Measurements from ENCODE around the gene PIK3R3.

The PIK3R3 gene

GRCh38 chr1:46005594-46005993 lies 126.8 kb downstream of the PIK3R3 start:
- H3K9me3 ChIP-seq (ENCODE audit: control extremely low read depth in 1 of 5, control insufficient read depth in 4 of 5, insufficient read depth in 2 of 5, low read depth in 1 of 5, low read length in 4 of 5): no peaks in the 10 kb centered on the region
- no peak overlapping the region for H3K4me3 ChIP-seq (ENCODE audit: control insufficient read depth in 1 of 7, extremely low read depth in 1 of 7, insufficient read depth in 4 of 7, low read depth in 2 of 7, low read length in 6 of 7)
- POLR2A ChIA-PET: no interaction called here
- DNase-seq: no peak
- 100% methylated on average over 1 of the region's 1 CpG for WGBS (ENCODE audit: insufficient coverage)
- peaks cover 0 to 4% (median 0%) of the 10 kb centered on the region in 4 experiments for H3K4me1 ChIP-seq (ENCODE audit: control extremely low read depth in 1 of 4, control insufficient read depth in 4 of 4, insufficient read depth in 4 of 4, low read length in 3 of 4)
- no peaks in the 10 kb centered on the region for H3K27me3 ChIP-seq (replicated peaks in 2 of 5; ENCODE audit: control insufficient read depth in 4 of 5, insufficient read depth in 5 of 5, low read length in 4 of 5)
- peaks cover 14 to 44% (median 31%) of the 10 kb centered on the region in 4 experiments for H3K36me3 ChIP-seq (ENCODE audit: control insufficient read depth in 4 of 4, insufficient read depth in 4 of 4, low read length in 3 of 4)
- H3K27ac ChIP-seq (ENCODE audit: insufficient read depth in 1 of 2, low read depth in 1 of 2, low read length in 2 of 2, poor library complexity in 1 of 2, severe bottlenecking in 2 of 2): no peak overlapping the region
- CTCF ChIA-PET: no interaction called here

- CTCF ChIA-PET: no interaction called here
- no peak for DNase-seq
- Histone ChIP-seq H3K4me3 (ENCODE audit: control insufficient read depth in 1 of 7, extremely low read depth in 1 of 7, insufficient read depth in 4 of 7, low read depth in 2 of 7, low read length in 6 of 7) (no peak overlapping the region), H3K36me3 (ENCODE audit: control insufficient read depth in 4 of 4, insufficient read depth in 4 of 4, low read length in 3 of 4) (peaks cover 14 to 41% (median 24%) of the 10 kb centered on the region in 4 experiments), H3K4me1 (ENCODE audit: control extremely low read depth in 1 of 4, control insufficient read depth in 4 of 4, insufficient read depth in 4 of 4, low read length in 3 of 4) (peaks cover 0 to 4% (median 0%) of the 10 kb centered on the region in 4 experiments), H3K27me3 (replicated peaks in 2 of 5; ENCODE audit: control insufficient read depth in 4 of 5, insufficient read depth in 5 of 5, low read length in 4 of 5) (no peaks in the 10 kb centered on the region), H3K27ac (ENCODE audit: insufficient read depth in 1 of 2, low read depth in 1 of 2, low read length in 2 of 2, poor library complexity in 1 of 2, severe bottlenecking in 2 of 2) (no peak overlapping the region), H3K9me3 (ENCODE audit: control extremely low read depth in 1 of 5, control insufficient read depth in 4 of 5, insufficient read depth in 2 of 5, low read depth in 1 of 5, low read length in 4 of 5) (no peaks in the 10 kb centered on the region)
- WGBS (ENCODE audit: insufficient coverage): no CpG with 5 or more reads among the region's 1 CpG
- POLR2A ChIA-PET: no interaction called here
Observed at GRCh38 chr1:46004492-46004891, 127.9 kb downstream of the PIK3R3 start.

- H3K4me1 ChIP-seq (ENCODE audit: control extremely low read depth in 1 of 4, control insufficient read depth in 4 of 4, insufficient read depth in 4 of 4, low read length in 3 of 4): peaks cover 0 to 4% (median 0%) of the 10 kb centered on the region in 4 experiments
- no peak overlapping the region for H3K4me3 ChIP-seq (ENCODE audit: control insufficient read depth in 1 of 7, extremely low read depth in 1 of 7, insufficient read depth in 4 of 7, low read depth in 2 of 7, low read length in 6 of 7)
- peaks cover 9 to 41% (median 20%) of the 10 kb centered on the region in 4 experiments for H3K36me3 ChIP-seq (ENCODE audit: control insufficient read depth in 4 of 4, insufficient read depth in 4 of 4, low read length in 3 of 4)
- H3K9me3 ChIP-seq (ENCODE audit: control extremely low read depth in 1 of 5, control insufficient read depth in 4 of 5, insufficient read depth in 2 of 5, low read depth in 1 of 5, low read length in 4 of 5): no peaks in the 10 kb centered on the region
- ChIA-PET CTCF (no interaction called here), POLR2A (no interaction called here)
- H3K27me3 ChIP-seq (replicated peaks in 2 of 5; ENCODE audit: control insufficient read depth in 4 of 5, insufficient read depth in 5 of 5, low read length in 4 of 5): no peaks in the 10 kb centered on the region
- DNase-seq: no peak
- WGBS (ENCODE audit: insufficient coverage): 92% methylated on average over 5 of the region's 5 CpGs
- H3K27ac ChIP-seq (ENCODE audit: insufficient read depth in 1 of 2, low read depth in 1 of 2, low read length in 2 of 2, poor library complexity in 1 of 2, severe bottlenecking in 2 of 2): no peak overlapping the region
Observed at GRCh38 chr1:46003315-46003714, 129.1 kb downstream of the PIK3R3 start.

GRCh38 chr1:46002551-46003150 lies 129.8 kb downstream of the PIK3R3 start:
- Histone ChIP-seq H3K4me1 (ENCODE audit: control extremely low read depth in 1 of 4, control insufficient read depth in 4 of 4, insufficient read depth in 4 of 4, low read length in 3 of 4) (peaks cover 0 to 4% (median 0%) of the 10 kb centered on the region in 4 experiments), H3K4me3 (ENCODE audit: control insufficient read depth in 1 of 7, extremely low read depth in 1 of 7, insufficient read depth in 4 of 7, low read depth in 2 of 7, low read length in 6 of 7) (no peak overlapping the region), H3K27me3 (replicated peaks in 2 of 5; ENCODE audit: control insufficient read depth in 4 of 5, insufficient read depth in 5 of 5, low read length in 4 of 5) (no peaks in the 10 kb centered on the region), H3K36me3 (ENCODE audit: control insufficient read depth in 4 of 4, insufficient read depth in 4 of 4, low read length in 3 of 4) (peaks cover 9 to 38% (median 16%) of the 10 kb centered on the region in 4 experiments), H3K27ac (ENCODE audit: insufficient read depth in 1 of 2, low read depth in 1 of 2, low read length in 2 of 2, poor library complexity in 1 of 2, severe bottlenecking in 2 of 2) (no peak overlapping the region), H3K9me3 (ENCODE audit: control extremely low read depth in 1 of 5, control insufficient read depth in 4 of 5, insufficient read depth in 2 of 5, low read depth in 1 of 5, low read length in 4 of 5) (no peaks in the 10 kb centered on the region)
- ChIA-PET CTCF (no interaction called here), POLR2A (no interaction called here)
- 100% methylated on average over 2 of the region's 3 CpGs for WGBS (ENCODE audit: insufficient coverage)
- DNase-seq: no peak

- H3K27me3 ChIP-seq (replicated peaks in 2 of 5; ENCODE audit: control insufficient read depth in 4 of 5, insufficient read depth in 5 of 5, low read length in 4 of 5): no peaks in the 10 kb centered on the region
- ChIA-PET CTCF (interaction anchor here (1.2 kb wide), 1 partner anchor 11 kb away, joined by 3 read pairs; no protein-coding TSS in a partner anchor), POLR2A (no interaction called here)
- no peak overlapping the region for H3K27ac ChIP-seq (ENCODE audit: insufficient read depth in 1 of 2, low read depth in 1 of 2, low read length in 2 of 2, poor library complexity in 1 of 2, severe bottlenecking in 2 of 2)
- no peak for DNase-seq
- H3K4me3 ChIP-seq (ENCODE audit: control insufficient read depth in 1 of 7, extremely low read depth in 1 of 7, insufficient read depth in 4 of 7, low read depth in 2 of 7, low read length in 6 of 7): no peak overlapping the region
- H3K4me1 ChIP-seq (ENCODE audit: control extremely low read depth in 1 of 4, control insufficient read depth in 4 of 4, insufficient read depth in 4 of 4, low read length in 3 of 4): peaks cover 0 to 4% (median 0%) of the 10 kb centered on the region in 4 experiments
- peaks cover 6 to 27% (median 7%) of the 10 kb centered on the region in 4 experiments for H3K36me3 ChIP-seq (ENCODE audit: control insufficient read depth in 4 of 4, insufficient read depth in 4 of 4, low read length in 3 of 4)
- 100% methylated on average over 1 of the region's 3 CpGs for WGBS (ENCODE audit: insufficient coverage)
- no peaks in the 10 kb centered on the region for H3K9me3 ChIP-seq (ENCODE audit: control extremely low read depth in 1 of 5, control insufficient read depth in 4 of 5, insufficient read depth in 2 of 5, low read depth in 1 of 5, low read length in 4 of 5)
Observed at GRCh38 chr1:46001081-46001785, 131.2 kb downstream of the PIK3R3 start.

- no peak for DNase-seq
- no CpG with 5 or more reads among the region's 2 CpGs for WGBS (ENCODE audit: insufficient coverage)
- POLR2A ChIA-PET: interaction anchor here (0.6 kb wide), 1 partner anchor 1302 kb away, joined by 5 read pairs; no protein-coding TSS in a partner anchor
- Histone ChIP-seq H3K27me3 (replicated peaks in 2 of 5; ENCODE audit: control insufficient read depth in 4 of 5, insufficient read depth in 5 of 5, low read length in 4 of 5) (no peaks in the 10 kb centered on the region), H3K4me1 (ENCODE audit: control extremely low read depth in 1 of 4, control insufficient read depth in 4 of 4, insufficient read depth in 4 of 4, low read length in 3 of 4) (peaks cover 0 to 4% (median 0%) of the 10 kb centered on the region in 4 experiments), H3K36me3 (ENCODE audit: control insufficient read depth in 4 of 4, insufficient read depth in 4 of 4, low read length in 3 of 4) (peaks cover 3 to 18% (median 6%) of the 10 kb centered on the region in 4 experiments), H3K27ac (ENCODE audit: insufficient read depth in 1 of 2, low read depth in 1 of 2, low read length in 2 of 2, poor library complexity in 1 of 2, severe bottlenecking in 2 of 2) (no peak overlapping the region), H3K4me3 (ENCODE audit: control insufficient read depth in 1 of 7, extremely low read depth in 1 of 7, insufficient read depth in 4 of 7, low read depth in 2 of 7, low read length in 6 of 7) (no peak overlapping the region), H3K9me3 (ENCODE audit: control extremely low read depth in 1 of 5, control insufficient read depth in 4 of 5, insufficient read depth in 2 of 5, low read depth in 1 of 5, low read length in 4 of 5) (no peaks in the 10 kb centered on the region)
- CTCF ChIA-PET: no interaction called here
Observed at GRCh38 chr1:45999507-45999906, 132.9 kb downstream of the PIK3R3 start.

GRCh38 chr1:45998020-45998617 lies 134.3 kb downstream of the PIK3R3 start:
- no peak for DNase-seq
- ChIA-PET POLR2A (no interaction called here), CTCF (interaction anchor here (1.4 kb wide), 1 partner anchor 39 kb away, joined by 4 read pairs; no protein-coding TSS in a partner anchor)
- no CpG with 5 or more reads among the region's 3 CpGs for WGBS (ENCODE audit: insufficient coverage)
- H3K4me3 ChIP-seq (ENCODE audit: control insufficient read depth in 1 of 7, extremely low read depth in 1 of 7, insufficient read depth in 4 of 7, low read depth in 2 of 7, low read length in 6 of 7): no peak overlapping the region
- peaks cover 0 to 4% (median 0%) of the 10 kb centered on the region in 4 experiments for H3K4me1 ChIP-seq (ENCODE audit: control extremely low read depth in 1 of 4, control insufficient read depth in 4 of 4, insufficient read depth in 4 of 4, low read length in 3 of 4)
- peaks cover 3 to 15% (median 5%) of the 10 kb centered on the region in 4 experiments for H3K36me3 ChIP-seq (ENCODE audit: control insufficient read depth in 4 of 4, insufficient read depth in 4 of 4, low read length in 3 of 4)
- no peak overlapping the region for H3K27ac ChIP-seq (ENCODE audit: insufficient read depth in 1 of 2, low read depth in 1 of 2, low read length in 2 of 2, poor library complexity in 1 of 2, severe bottlenecking in 2 of 2)
- H3K9me3 ChIP-seq (ENCODE audit: control extremely low read depth in 1 of 5, control insufficient read depth in 4 of 5, insufficient read depth in 2 of 5, low read depth in 1 of 5, low read length in 4 of 5): no peaks in the 10 kb centered on the region
- H3K27me3 ChIP-seq (replicated peaks in 2 of 5; ENCODE audit: control insufficient read depth in 4 of 5, insufficient read depth in 5 of 5, low read length in 4 of 5): no peaks in the 10 kb centered on the region

Data from common myeloid progenitor, CD34-positive (primary cell).